ENCODE data around the gene EMB.
A peak's percentile ranks its signal among the peaks of the same experiment; 100 is the strongest.
"Not testable (repeated sequence)": the region's sequence is repeated elsewhere in the genome, so short reads cannot be mapped to it uniquely, and the experiment has no call there.

Gene EMB

DNA sequence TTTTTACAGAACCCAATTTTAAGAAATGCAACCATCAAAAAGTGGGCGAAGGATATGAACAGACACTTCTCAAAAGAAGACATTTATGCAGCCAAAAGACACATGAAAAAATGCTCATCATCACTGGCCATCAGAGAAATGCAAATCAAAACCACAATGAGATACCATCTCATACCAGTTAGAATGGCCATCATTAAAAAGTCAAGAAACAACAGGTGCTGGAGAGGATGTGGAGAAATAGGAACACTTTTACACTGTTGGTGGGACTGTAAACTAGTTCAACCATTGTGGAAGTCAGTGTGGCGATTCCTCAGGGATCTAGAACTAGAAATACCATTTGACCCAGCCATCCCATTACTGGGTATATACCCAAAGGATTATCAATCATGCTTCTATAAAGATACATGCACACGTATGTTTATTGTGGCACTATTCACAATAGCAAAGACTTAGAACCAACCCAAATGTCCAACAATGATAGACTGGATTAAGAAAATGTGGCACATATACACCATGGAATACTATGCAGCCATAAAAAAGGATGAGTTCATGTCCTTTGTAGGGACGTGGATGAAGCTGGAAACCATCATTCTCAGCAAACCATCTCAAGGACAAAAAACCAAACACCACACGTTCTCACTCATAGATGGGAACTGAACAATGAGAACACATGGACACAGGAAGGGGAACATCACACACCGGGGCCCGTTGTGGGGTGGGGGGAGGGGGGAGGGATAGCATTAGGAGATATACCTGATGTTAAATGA is 19.7 kb downstream of the EMB start:
- DNase-seq (ENCODE audit: low read depth), result not testable (repeated sequence)

DNA sequence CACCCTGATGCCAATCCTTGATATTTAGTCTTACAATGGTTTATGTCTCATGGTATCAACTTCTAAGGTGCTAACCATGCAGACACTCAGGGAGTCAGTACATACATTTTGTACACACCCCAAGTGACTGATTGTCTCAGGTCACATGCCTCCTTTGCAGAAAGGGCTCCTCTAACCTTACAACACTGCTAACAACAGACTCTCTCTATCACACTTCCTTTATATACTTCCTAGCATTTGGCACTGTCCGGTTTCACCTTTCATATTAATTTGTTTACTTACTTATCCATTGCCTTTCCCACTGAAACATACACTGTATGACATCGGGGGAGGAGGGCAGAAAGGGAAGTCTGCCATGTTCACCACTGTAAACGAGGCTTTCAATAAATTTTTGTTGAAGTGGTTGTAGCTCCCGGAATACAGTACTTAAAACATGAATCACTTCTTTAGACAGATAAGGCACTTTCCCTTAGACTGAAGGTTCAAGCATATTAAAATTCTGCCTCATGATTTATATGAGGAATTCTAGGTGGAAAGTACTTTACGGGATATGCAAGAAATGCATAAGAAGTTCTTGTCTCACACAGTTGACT is 20.6 kb downstream of the EMB start:
- no peak for DNase-seq (ENCODE audit: low read depth)

GRCh38 chr5:50419656-50420055 is 21.4 kb downstream of the EMB start:
- not testable (repeated sequence) for DNase-seq (ENCODE audit: low read depth)

GRCh38 chr5:50416637-50417036 is 24.5 kb downstream of the EMB start:
- not testable (repeated sequence) for DNase-seq (ENCODE audit: low read depth)

GRCh38 chr5:50415912-50416311 is 25.2 kb downstream of the EMB start:
- DNase-seq (ENCODE audit: low read depth), result no peak

DNA sequence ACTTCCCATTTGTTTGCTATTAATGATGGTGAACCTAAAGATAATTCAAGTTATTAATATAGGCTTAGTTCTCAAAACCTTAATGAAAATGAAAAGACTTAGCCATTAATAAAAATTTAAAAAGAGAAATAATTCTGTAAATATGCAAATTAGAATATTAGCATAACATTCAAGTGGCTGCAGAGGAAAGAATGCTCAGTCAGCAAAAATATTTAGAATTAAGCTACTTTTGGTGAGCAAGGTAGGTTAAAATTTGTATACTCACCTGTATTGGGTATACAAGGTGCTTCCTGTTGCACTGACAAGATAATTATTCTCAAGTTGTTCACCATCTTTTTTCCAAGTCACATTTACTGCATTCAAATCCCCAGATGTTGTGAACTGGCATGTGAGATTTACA is 30.2 kb downstream of the EMB start:
- DNase-seq (ENCODE audit: low read depth), result not testable (repeated sequence)

DNA sequence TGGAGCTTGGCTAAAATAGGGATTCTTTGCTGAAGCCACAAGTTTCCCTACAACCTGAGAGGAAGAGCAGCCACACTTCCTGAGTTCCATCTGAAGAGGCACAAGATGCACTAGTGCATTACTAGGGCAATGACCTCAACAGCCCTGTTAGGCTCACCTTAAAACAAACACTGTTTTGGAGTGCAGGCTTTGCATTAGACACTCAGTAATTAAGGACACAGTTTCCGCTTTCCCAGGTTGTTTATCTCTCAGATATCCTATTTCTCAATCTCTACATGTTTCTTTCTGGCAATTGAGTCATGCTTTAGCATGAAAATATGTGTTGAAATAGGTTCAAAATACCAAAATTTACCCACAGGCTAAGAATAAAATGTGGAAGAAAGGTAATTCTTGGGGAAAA is 34.2 kb downstream of the EMB start:
- no peak for DNase-seq (ENCODE audit: low read depth)

DNA sequence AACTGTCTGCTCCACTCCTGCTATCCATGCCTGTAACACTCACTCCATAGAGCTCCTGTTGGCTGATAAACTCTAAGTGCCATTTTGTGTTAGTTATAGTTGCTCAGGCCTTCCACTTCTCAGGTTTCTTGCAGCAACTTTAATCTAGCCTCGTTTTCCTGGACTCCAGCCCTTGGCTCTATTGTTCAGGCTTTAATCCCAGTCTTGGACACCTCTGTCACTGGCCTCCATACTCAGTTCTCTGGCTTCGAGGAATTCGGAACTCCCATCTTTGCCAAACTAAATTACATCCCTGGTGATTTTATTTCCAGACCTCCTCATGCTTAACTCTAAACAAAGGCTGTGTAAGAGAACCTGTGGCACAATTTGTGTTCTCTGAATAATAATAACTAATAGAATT is 39.8 kb downstream of the EMB start:
- DNase-seq (ENCODE audit: low read depth), result no peak

GRCh38 chr5:50393925-50394609 is 47.0 kb downstream of the EMB start:
- DNase-seq (ENCODE audit: low read depth), result peak; percentile 39

DNA sequence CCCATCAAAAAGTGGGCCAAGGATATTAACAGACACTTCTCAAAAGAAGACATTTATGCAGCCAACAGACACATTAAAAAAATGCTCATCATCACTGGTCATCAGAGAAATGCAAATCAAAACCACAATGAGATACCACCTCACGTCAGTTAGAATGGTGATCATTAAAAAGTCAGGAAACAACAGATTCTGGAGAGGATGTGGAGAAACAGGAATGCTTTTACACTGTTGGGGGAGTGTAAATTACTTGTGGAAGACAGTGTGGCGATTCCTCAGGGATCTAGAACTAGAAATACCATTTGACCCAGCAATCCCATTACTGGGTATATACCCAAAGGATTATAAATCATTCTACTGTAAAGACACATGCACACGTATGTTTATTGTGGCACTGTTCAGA is 48.8 kb downstream of the EMB start:
- not testable (repeated sequence) for DNase-seq (ENCODE audit: low read depth)

GRCh38 chr5:50384381-50384780 is 56.7 kb downstream of the EMB start:
- not testable (repeated sequence) for DNase-seq (ENCODE audit: low read depth)

DNA sequence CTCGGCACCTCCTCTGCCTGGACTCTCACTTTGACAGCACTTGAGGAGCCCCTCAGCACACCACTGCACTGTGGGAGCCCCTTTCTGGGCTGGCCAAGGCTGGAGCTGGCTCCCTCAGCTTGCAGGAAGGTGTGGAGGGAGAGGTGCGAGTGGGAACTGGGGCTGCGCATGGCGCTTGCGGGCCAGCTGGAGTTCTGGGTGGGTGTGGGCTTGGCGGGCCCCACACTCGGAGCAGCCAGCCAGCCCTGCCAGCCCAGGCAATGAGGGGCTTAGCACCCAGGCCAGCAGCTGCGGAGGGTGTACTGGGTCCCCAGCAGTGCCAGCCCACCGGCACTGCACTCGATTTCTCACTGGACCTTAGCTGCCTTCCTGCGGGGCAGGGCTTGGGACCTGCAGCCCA is 64.4 kb downstream of the EMB start:
- not testable (repeated sequence) for DNase-seq (ENCODE audit: low read depth)

GRCh38 chr5:50369287-50370033 is 71.6 kb downstream of the EMB start:
- not testable (repeated sequence) for DNase-seq (ENCODE audit: low read depth)

GRCh38 chr5:50365426-50366251 is 75.4 kb downstream of the EMB start:
- DNase-seq (ENCODE audit: low read depth), result no peak

DNA sequence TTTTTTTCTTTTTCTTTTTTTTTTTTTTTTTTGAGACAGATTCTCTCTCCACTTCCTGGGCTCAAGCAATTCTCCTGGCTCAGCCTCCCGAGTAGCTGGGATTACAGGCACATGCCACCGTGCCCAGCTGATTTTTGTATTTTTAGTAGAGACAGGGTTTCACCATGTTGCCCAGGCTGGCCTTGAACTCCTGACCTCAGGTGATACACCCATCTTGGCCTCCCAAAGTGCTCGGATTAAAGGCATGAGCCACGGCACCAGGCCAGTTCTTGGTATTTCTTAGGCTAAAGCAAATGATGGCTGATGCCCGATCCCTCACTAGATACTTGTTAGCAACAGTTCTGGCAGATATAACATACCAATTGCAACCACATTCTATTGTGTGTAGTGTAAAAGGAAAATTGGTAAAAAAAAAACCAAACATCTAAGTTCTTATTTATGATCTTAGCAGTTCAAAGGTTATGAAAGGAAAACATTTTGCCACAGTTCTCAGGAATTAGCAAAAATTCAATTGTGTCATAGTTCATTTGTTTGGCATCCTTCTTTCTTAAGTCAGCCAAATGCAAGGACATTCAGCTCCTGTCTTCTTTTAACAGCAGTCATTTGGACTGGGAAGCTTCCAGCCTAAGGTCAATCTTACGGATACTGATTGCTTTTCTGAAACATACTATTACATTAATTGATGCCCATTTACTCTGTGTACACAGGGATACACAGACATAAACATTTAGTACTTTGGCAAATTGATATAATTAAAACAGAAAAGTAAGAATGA is 76.4 kb downstream of the EMB start:
- not testable (repeated sequence) for DNase-seq (ENCODE audit: low read depth)

GRCh38 chr5:50359187-50359586 is 81.9 kb downstream of the EMB start:
- no peak for DNase-seq (ENCODE audit: low read depth)

GRCh38 chr5:50352382-50352781 is 88.7 kb downstream of the EMB start:
- DNase-seq (ENCODE audit: low read depth), result no peak

Data from iris pigment epithelial cell (primary cell).